ENCODE results near the gene RAB9B.

Gene RAB9B

GRCh38 chrX:103773445-103773844 is 58.6 kb downstream of the RAB9B start:
- DNase-seq (ENCODE audit: low read depth in 2 of 3, low spot score in 2 of 3), result no peak
